IMR-90 (cell line): ENCODE data around the gene FANCD2. TPM values are rescaled to one million over a fixed set of nuclear protein-coding genes. Genes with fewer than 3 reads are reported as not detected.

Experiments used
- ATAC-seq: fragments of 200-7000 bp; cut with Tn5 transposase; 2 replicates; pipeline ENCODE4 v1.9.1; 2020; ENCODE audit warnings: low read depth, mild to moderate bottlenecking, moderate library complexity
- BruUV-seq: library from RNA; stranded (reverse); fragments of 400-500 nt; replicated peaks from 2 replicates; lab custom pipeline; 2021; lab: Mats Ljungman, UMichigan
- CTCF ChIA-PET: fragments of 300-600 bp; formaldehyde crosslinking; extraction: SDS; loops from one replicate; lab custom pipeline; 2021; ENCODE audit warnings: antibody characterized with exemption; lab: Yijun Ruan, JAX
- POLR2A ChIA-PET: fragments of 300-600 bp; sonication (Branson Sonifier 250); formaldehyde crosslinking; loops from one replicate; lab custom pipeline; 2022; ENCODE audit warnings: antibody characterized with exemption; ENCODE audit not compliant: unreplicated experiment; lab: Charles Lee
- DNase-seq: peaks from one replicate; pipeline ENCODE4 v3.0.0; 2013
- H2AFZ ChIP-seq: replicated peaks from 2 replicates; pipeline ENCODE3; 2013; ENCODE audit warnings: low read length, mild to moderate bottlenecking; ENCODE audit not compliant: poor library complexity
- H2AK5ac ChIP-seq: 2 replicates; pipeline ENCODE4 v1.6.1; 2013; ENCODE audit warnings: low read depth, low read length, inconsistent platforms
- H2AK9ac ChIP-seq: replicated peaks from 2 replicates; pipeline ENCODE3; 2013; ENCODE audit warnings: mild to moderate bottlenecking, low read depth, low read length, moderate library complexity; ENCODE audit not compliant: poor library complexity
- H2BK120ac ChIP-seq: 2 replicates; pipeline ENCODE4 v1.6.1; 2013; ENCODE audit warnings: low read depth, low read length, inconsistent platforms
- H2BK15ac ChIP-seq: 3 replicates; pipeline ENCODE4 v1.6.1; 2013; ENCODE audit warnings: low read depth, low read length, inconsistent platforms
- H2BK20ac ChIP-seq: 2 replicates; pipeline ENCODE4 v1.6.1; 2013; ENCODE audit warnings: low read depth, mild to moderate bottlenecking, inconsistent platforms, low read length, moderate library complexity
- H2BK5ac ChIP-seq: 2 replicates; pipeline ENCODE4 v1.6.1; 2013; ENCODE audit warnings: mild to moderate bottlenecking, low read depth, low read length, inconsistent platforms; ENCODE audit not compliant: poor library complexity, severe bottlenecking
- H3K14ac ChIP-seq: replicated peaks from 2 replicates; pipeline ENCODE4 v1.6.1; 2013; ENCODE audit warnings: low read depth, low read length, inconsistent platforms
- H3K18ac ChIP-seq: 2 replicates; pipeline ENCODE4 v1.6.1; 2013; ENCODE audit warnings: low read depth, low read length, control low read depth
- H3K23ac ChIP-seq: 2 replicates; pipeline ENCODE4 v1.6.1; 2013; ENCODE audit warnings: low read depth, low read length, inconsistent platforms
- H3K27ac ChIP-seq: 2 replicates; pipeline ENCODE4 v1.5.1; 2013; ENCODE audit warnings: mild to moderate bottlenecking, control low read depth, low read length; ENCODE audit not compliant: insufficient read depth
- H3K27me3 ChIP-seq: 2 replicates; pipeline ENCODE4 v1.6.1; 2013; ENCODE audit warnings: low read length; ENCODE audit not compliant: control insufficient read depth, insufficient read depth
- H3K36me3 ChIP-seq: 2 replicates; pipeline ENCODE4 v1.6.1; 2013; ENCODE audit warnings: low read length, mixed read lengths; ENCODE audit not compliant: control insufficient read depth, insufficient read depth
- H3K4ac ChIP-seq: 2 replicates; pipeline ENCODE4 v1.6.1; 2013; ENCODE audit warnings: low read depth, low read length, inconsistent platforms
- H3K4me1 ChIP-seq: 2 replicates; pipeline ENCODE4 v1.6.1; 2013; ENCODE audit warnings: low read length, mixed read lengths; ENCODE audit not compliant: control insufficient read depth, insufficient read depth
- H3K4me2 ChIP-seq: 2 replicates; pipeline ENCODE4 v1.6.1; 2013; ENCODE audit warnings: low read depth, mild to moderate bottlenecking, control low read depth, low read length, moderate library complexity
- H3K4me3 ChIP-seq: 2 replicates; pipeline ENCODE4 v1.5.1; 2013; ENCODE audit warnings: low read depth, mild to moderate bottlenecking, control low read depth, low read length, moderate library complexity; ENCODE audit not compliant: insufficient read depth
- H3K56ac ChIP-seq: 2 replicates; pipeline ENCODE4 v1.6.1; 2013; ENCODE audit warnings: low read length, inconsistent platforms; ENCODE audit not compliant: insufficient read depth; ENCODE audit errors: extremely low read depth
- H3K79me1 ChIP-seq, 2 experiments: 2 replicates each; pipeline ENCODE4 v1.6.1; 2013; ENCODE audit warnings: low read length in 2 of 2, inconsistent platforms in 1 of 2, low read depth in 1 of 2
- H3K9ac ChIP-seq: 2 replicates; pipeline ENCODE4 v1.6.1; 2013; ENCODE audit warnings: low read depth, low read length, control low read depth
- H3K9me1 ChIP-seq: 2 replicates; pipeline ENCODE4 v1.6.1; 2013; ENCODE audit warnings: low read length, inconsistent platforms; ENCODE audit not compliant: insufficient read depth
- H3K9me3 ChIP-seq: 2 replicates; pipeline ENCODE4 v1.6.1; 2013; ENCODE audit warnings: low read length; ENCODE audit not compliant: control insufficient read depth, insufficient read depth
- H4K20me1 ChIP-seq: 2 replicates; pipeline ENCODE4 v1.6.1; 2013; ENCODE audit warnings: low read length, inconsistent platforms; ENCODE audit not compliant: insufficient read depth
- H4K5ac ChIP-seq: 2 replicates; pipeline ENCODE4 v1.6.1; 2013; ENCODE audit warnings: mild to moderate bottlenecking, low read depth, low read length, control low read depth
- H4K8ac ChIP-seq, 2 experiments: 2 replicates each; pipeline ENCODE4 v1.6.1; 2013; ENCODE audit warnings: low read depth in 2 of 2, low read length in 2 of 2, control low read depth in 1 of 2, inconsistent platforms in 1 of 2
- H4K91ac ChIP-seq: 2 replicates; pipeline ENCODE4 v1.6.1; 2013; ENCODE audit warnings: low read depth, low read length, inconsistent platforms; ENCODE audit not compliant: insufficient read depth
- BHLHE40 ChIP-seq: fragments of 150-350 bp; IDR thresholded peaks from 2 replicates; pipeline ENCODE4 v1.6.1; 2016; ENCODE audit warnings: mild to moderate bottlenecking, low read depth, low read length
- CEBPB ChIP-seq: IDR thresholded peaks from 2 replicates; pipeline ENCODE4 v1.6.1; 2012; ENCODE audit warnings: low read depth, low read length, improper control_type of control experiment
- CHD1 ChIP-seq: IDR thresholded peaks from 2 replicates; pipeline ENCODE4 v1.6.1; 2012; ENCODE audit warnings: low read depth, low read length, improper control_type of control experiment
- POLR2A ChIP-seq: IDR thresholded peaks from 2 replicates; pipeline ENCODE4 v1.6.1; 2012; ENCODE audit warnings: mild to moderate bottlenecking, low read depth, low read length
- RAD21 ChIP-seq: IDR thresholded peaks from 2 replicates; pipeline ENCODE4 v1.6.1; 2012; ENCODE audit warnings: low read length, improper control_type of control experiment
- RCOR1 ChIP-seq: IDR thresholded peaks from 2 replicates; pipeline ENCODE4 v1.6.1; 2012; ENCODE audit warnings: mild to moderate bottlenecking, low read length, improper control_type of control experiment; ENCODE audit not compliant: insufficient replicate concordance
- WGBS, 2 experiments: methylation state at CpG; one replicate each; pipeline versions ENCODE4 v1.1.5 to v1.1.7; 2013; ENCODE audit warnings: missing lambda C conversion rate in 2 of 2; ENCODE audit not compliant: insufficient read length in 1 of 2; ENCODE audit errors: extremely low coverage in 2 of 2; 5-methylcytosine and 5-hydroxymethylcytosine counted together
- dilution Hi-C: fragments of 300-500 bp; cut with HindIII; formaldehyde crosslinking; loops from one replicate; pipeline ENCODE4 v1.14.3; 2018; ENCODE audit warnings: low sequenced_read_pairs; ENCODE audit not compliant: unreplicated experiment
- in situ Hi-C: fragments of 300-500 bp; cut with MboI; formaldehyde crosslinking; loops from 3 replicates; pipeline ENCODE4 v1.14.3; 2019; ENCODE audit warnings: low sequenced_read_pairs, inconsistent platforms, mixed read lengths
- intact Hi-C: fragments of 100-400 bp; cut with micrococcal nuclease; formaldehyde crosslinking; loops from 2 replicates; pipeline ENCODE4 v1.10.0; 2022
- polyA plus RNA-seq, 3 experiments: library from polyadenylated mRNA; depleted of rRNA; stranded (reverse); fragments of >200 nt; gene quantifications; 2 replicates each; pipeline ENCODE4 v1.2.3, GENCODE V29; 2012; ENCODE audit warnings: low replicate concordance in 1 of 3
- total RNA-seq: library from RNA; depleted of rRNA; stranded (reverse); fragments of >200 nt; gene quantifications from 2 replicates; pipeline ENCODE4 v1.2.3, GENCODE V29; 2012

FANCD2 gene
- total and polyA plus RNA-seq, 2 of the 4 experiments (the other 2 are of a cell fraction), result 8.9 to 19.7 TPM

GRCh38 chr3:10023587-10024310 is 2.5 kb upstream of the FANCD2 start (continued):
- TF ChIP-seq RCOR1, result no peak
- TF ChIP-seq RAD21, result no peak; the same call in 1 of the 2 replicates

GRCh38 chr3:10025205-10026083 is 793 bp upstream of the FANCD2 start:
- 0 out of 2 replicates have a peak overlapping the region, but pooled peaks have one; percentile 3 for H2BK20ac ChIP-seq
- TF ChIP-seq POLR2A (no peak), BHLHE40 (no peak), CHD1 (no peak), CEBPB (no peak)
- DNase-seq (no peak), ATAC-seq (no peak)
- H3K18ac ChIP-seq, result peak overlapping the region; percentile 36
- H3K23ac ChIP-seq, result peak overlapping the region; percentile 76
- H3K27me3 ChIP-seq, result no peaks in the 10 kb centered on the region
- H3K9ac ChIP-seq, result peak overlapping the region; percentile 83
- ChIA-PET CTCF (interaction anchor here (0.6 to 1.3 kb wide), 3 partner anchors 10 to 167 kb away, joined by 3 to 4 read pairs (median 3); no protein-coding TSS in a partner anchor), POLR2A (no interaction called here)
- no TSS peak for BruUV-seq
- H2BK15ac ChIP-seq, result peak overlapping the region; percentile 22; the same call in 2 of the 3 replicates
- H3K4me3 ChIP-seq, result peak overlapping the region; percentile 85
- H4K91ac ChIP-seq, result peak overlapping the region; percentile 64
- peaks cover 12% of the 10 kb centered on the region for H3K4me1 ChIP-seq
- H3K27ac ChIP-seq, result peak overlapping the region; percentile 80
- peak overlapping the region; percentile 84 for H3K56ac ChIP-seq
- H2BK5ac ChIP-seq, result peak overlapping the region; percentile 48
- H4K5ac ChIP-seq, result peak overlapping the region; percentile 58
- H2AK5ac ChIP-seq, result peak overlapping the region; percentile 95
- H3K79me1 ChIP-seq, result peaks cover 31 to 58% of the 10 kb centered on the region in 2 experiments
- H4K20me1 ChIP-seq, result 0 out of 2 replicates have a peak, but pooled peaks cover 4% of the 10 kb centered on the region
- in situ Hi-C loops, result no loop called here
- peaks cover 16% of the 10 kb centered on the region for H3K9me1 ChIP-seq
- peak overlapping the region; percentile 67 to 86 for H4K8ac ChIP-seq
- peaks cover 21% of the 10 kb centered on the region for H3K36me3 ChIP-seq
- H2BK120ac ChIP-seq, result peak overlapping the region; percentile 26
- peak overlapping the region; percentile 77 for H3K14ac ChIP-seq
- peak overlapping the region; percentile 75 for H2AK9ac ChIP-seq
- WGBS, 2 experiments, result 0% methylated on average over 4 of the region's 19 CpGs; no CpG with 5 or more reads in 1 of the 2 experiments
- peak overlapping the region; percentile 84 for H3K4ac ChIP-seq
- H3K9me3 ChIP-seq, result no peaks in the 10 kb centered on the region
- dilution Hi-C loops, result no loop called here
- intact Hi-C loops, result no loop called here
- H3K4me2 ChIP-seq, result peak overlapping the region; percentile 88
- peak overlapping the region; percentile 91 for H2AFZ ChIP-seq
